GM04504 (cell line): ENCODE measurements around the gene OPCML.

ENCODE experiments used
- DNase-seq: peaks from one replicate; pipeline ENCODE4 v3.0.0-alpha.2; 2012; ENCODE audit warnings: low read depth

Gene OPCML

DNA sequence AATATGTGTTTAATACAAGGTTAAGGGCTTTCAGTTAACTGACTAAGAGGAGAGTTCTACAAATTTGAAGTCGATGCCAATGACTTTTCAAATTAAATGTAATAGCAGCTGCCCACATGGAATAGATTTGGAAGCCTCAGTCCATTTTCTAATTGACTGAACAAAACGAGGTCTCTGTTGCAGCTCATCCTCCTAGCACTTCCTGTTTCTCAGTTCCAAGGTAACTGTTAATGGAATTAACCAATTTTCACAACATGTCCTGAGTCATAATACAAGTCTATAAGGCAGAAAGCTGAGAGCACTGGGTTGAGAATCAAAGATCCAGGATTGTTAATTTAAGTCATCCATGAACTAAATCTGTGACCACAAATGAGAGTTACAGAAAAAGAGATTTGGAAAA is 177.2 kb downstream of the OPCML start:
- no peak for DNase-seq

GRCh38 chr11:133354069-133354468 is 178.2 kb downstream of the OPCML start:
- no peak for DNase-seq

DNA sequence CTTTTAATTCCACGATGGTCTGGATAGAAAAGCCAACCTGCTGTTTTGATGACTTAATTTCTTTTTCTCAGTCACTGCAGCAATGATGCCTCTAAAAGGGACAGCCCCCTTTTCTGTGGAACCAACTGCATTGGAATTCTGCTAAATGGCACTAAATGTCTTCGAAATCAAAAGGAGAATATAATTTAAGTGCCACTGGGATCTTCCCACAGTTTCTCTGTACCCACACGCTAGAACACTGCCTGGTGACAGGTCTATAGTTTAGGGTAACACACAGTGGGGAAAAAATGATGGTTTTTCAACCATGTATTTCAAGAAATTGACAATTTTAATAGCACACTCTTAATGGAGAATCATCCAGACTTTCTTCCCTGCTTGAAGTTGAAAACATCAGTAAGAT is 182.3 kb downstream of the OPCML start:
- no peak for DNase-seq

GRCh38 chr11:133347988-133348387 is 184.3 kb downstream of the OPCML start:
- DNase-seq = no peak

GRCh38 chr11:133346137-133346536 is 186.2 kb downstream of the OPCML start:
- no peak for DNase-seq

DNA sequence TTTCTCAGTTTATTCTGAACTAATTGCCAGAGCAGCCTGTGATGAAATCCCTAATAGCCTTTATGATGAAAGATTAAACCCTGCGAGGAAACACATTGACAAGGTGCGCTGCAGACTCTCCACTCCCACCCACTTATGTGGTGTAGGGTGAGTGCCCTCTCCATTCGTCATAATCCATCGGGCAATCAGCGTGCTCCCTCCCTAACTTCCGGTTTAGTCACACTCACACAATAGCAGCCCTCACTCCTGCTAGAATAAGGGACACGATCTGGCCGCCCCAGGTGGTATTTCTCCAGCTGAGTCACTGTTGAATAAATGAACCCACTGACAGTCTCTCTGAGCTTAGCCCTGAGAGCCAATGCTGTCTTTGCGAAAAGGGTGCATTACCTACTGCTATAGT is 188.3 kb downstream of the OPCML start:
- no peak for DNase-seq

DNA sequence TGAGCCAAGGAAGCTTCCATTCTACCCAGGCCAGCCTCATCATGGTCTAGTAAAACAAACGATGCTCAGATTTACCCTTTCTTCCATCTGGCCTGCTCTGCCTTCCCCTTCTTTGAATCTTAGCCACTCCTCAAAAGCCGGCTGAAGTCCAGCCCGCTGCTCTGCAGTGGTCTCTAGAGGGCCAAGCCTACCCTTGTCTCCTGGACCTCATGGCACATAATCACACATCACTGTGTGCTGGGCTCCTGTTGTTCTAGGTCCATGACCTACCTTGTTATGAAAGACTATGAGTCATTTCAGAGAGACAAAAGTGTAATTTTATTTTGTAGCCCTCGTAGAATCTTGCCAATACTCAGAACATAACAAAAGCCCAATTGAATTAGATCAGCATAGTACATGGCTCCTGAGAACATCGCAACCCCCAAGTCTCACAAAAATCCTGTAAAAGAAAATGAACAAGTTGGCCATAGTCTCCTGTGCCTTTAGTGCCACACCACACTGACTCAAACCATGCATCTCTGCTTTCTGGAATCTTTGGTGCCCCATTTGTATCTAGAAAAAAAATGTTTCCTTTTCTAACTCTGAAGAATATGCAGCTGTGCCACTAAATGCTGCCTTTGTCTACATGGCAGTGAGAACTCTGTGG is 192.7 kb downstream of the OPCML start:
- DNase-seq = no peak

DNA sequence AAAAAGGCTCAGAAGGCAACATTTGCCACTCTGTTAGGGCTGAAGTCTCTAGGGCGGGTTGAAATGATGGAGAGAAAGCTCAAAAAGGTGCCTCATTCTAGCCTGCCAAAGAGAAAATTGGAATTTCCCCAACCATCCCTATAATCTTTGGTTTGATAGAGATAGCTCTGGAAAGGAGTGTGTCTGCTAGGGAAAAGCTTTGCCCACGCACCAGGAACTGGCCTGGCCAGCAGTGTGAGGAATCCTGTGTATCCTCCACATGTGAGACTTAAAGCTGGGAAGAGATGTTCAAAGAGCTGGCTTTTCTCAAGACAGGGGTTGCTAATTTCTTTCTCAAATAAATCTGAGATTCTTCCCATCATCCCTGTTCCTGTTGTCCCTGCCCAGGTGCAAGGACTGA is 193.7 kb downstream of the OPCML start:
- DNase-seq = no peak

DNA sequence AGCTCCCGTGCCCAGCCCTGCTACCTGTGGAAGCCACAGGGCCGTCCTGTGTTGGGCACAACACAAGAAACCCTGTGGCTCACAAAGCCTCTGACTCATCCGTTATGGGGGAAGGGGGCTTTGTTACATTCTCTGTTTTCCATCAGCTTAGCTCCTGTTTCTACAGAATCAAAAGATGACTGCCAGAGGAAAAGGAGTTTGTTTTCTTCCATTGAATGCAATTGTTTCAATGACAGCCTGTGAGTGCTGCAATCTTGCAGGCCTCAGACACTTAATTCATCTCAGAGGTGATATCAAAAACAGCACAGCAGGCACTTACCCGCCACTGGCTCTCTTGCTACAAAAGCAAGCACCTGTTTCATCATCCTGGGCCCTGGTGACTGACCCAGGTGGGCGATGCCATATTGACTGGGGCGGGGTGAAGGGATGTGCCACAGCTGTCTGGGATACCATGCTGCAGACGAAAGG is 194.3 kb downstream of the OPCML start:
- DNase-seq = no peak

DNA sequence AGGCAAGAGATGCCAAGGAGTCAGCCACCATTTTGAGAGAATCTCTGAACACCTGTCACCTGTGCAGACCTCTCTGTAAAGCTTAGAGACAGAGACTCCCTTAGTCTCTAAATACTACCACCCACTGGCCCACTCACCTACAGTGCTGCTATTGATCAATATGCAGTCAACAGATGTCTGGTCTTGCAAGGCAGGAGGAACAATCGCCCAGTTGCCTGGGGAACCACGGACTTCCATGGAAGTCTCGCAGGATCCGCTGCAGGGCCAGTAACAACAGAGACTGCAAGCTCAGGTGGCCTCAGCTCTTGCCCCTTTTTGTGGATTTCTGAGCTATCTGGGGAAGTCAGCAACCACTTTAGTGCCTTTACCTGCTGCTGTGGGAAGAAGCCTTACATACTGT is 195.1 kb downstream of the OPCML start:
- DNase-seq = no peak

- DNase-seq = no peak
These were observed 201.3 kb downstream of the OPCML start for GRCh38 chr11:133331031-133331430.

GRCh38 chr11:133326849-133327248 is 205.5 kb downstream of the OPCML start:
- DNase-seq = no peak

GRCh38 chr11:133326332-133326731 is 206.0 kb downstream of the OPCML start:
- DNase-seq = no peak

- DNase-seq = no peak
These were observed 206.6 kb downstream of the OPCML start for GRCh38 chr11:133325711-133326110.

- DNase-seq = no peak
These were observed 208.9 kb downstream of the OPCML start for GRCh38 chr11:133323354-133323753.

DNA sequence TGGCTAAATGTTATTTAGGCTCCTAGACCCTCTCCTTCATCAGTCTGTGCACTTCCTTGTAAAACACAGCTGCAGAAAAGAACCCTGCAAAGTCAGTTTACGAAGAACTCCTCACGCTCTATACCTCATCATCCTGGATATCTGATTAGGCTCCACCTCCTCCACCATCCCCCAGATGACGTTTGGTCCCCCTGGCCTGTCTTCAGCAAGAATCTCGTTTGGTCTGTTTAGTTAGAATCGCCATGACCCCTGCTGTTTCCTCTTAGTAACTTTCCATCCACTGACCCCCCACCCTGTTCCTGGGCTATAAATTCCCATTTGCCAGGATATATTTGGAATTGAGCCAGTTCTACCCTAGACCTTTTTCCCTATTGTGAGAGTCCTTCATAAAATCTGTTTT is 214.1 kb downstream of the OPCML start:
- no peak for DNase-seq

DNA sequence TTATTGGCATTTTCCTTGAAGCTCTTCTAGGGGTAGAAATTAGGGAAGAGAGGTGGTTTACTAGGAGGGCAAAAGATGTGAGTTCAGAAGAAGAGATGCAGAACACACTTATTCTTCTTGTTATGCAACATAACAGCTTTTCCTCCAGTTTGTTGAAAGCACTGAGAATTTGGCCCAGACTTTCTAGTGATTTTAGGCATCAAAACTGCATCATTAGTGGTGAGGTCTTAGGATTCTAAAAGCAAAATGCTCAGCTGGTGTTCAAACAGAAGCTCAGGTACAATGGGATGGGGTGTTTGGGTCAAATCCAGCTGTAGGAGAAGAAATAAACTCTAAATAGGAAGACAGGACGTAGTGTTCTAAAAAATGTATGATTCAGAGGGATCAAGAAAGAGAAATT is 221.1 kb downstream of the OPCML start:
- no peak for DNase-seq

DNA sequence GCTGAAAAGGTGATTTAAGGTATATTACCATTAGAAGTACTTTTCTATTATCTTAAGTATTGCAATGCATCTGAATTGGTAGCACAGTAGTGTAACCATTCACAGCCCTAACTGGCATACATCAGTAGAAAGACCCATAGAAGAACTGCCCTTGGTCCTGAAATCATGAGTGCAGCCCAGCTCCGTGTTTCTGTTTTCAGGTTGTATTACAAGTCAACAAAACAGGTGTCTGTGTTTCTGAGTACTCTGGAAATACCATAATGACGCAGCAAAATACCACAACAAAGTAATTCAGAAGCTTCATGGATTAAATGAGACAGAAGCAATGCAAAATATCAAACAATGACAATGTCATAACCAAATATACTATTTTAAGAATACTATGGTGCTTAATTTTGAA is 226.3 kb downstream of the OPCML start:
- DNase-seq = no peak

DNA sequence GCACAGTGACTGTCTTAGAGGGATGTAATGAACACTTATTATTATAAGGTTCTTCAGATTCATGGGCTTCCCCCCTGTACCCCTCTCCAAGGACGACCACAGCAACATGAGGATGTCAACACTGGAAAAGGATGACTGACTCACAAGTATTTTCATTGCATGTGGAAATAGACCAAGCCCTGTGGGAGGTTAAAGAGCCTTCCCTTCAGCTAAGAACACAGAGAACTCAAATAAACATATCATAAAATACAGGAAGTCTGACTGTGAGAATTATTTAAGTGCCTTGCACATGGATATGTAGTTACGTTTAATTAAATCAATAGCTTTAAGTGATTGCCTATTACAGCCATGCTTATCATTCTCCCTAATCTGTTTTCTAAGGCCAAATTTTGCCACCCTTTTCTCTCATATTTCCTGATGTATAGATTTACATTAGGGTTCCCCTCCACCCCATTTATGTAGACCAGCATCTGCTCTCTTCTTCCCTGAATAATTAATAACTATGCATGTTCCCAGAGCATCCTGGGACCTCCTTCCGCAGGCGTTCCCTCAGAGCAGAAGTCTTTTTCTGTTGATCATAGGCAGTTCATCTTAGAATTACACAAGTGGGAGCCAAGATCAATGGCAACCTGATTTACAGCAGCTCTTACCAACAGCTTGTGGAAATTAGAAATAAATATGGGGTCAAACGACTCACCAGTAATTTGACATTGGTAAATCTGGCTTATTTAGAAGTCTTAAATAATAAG is 226.9 kb downstream of the OPCML start:
- no peak for DNase-seq

DNA sequence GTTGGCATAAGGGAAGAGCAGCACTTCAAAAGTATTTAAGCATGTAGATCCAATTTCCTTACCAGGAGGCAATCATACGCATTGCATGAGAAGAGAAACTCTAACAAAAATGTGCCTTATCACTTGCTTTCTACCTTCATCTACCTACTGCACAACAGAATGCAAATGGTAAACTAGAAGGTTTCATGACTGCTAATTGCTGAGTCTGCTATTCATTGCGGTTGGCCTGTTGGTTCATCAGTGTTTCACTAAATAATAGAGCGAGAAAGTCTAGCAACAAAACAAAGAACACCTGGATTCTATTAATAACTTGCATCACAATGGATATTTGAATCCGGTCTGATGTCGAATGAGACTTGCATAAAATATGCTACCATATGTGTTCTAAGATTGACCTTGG is 229.0 kb downstream of the OPCML start:
- DNase-seq = no peak

GRCh38 chr11:133302056-133302455 is 230.2 kb downstream of the OPCML start:
- no peak for DNase-seq

DNA sequence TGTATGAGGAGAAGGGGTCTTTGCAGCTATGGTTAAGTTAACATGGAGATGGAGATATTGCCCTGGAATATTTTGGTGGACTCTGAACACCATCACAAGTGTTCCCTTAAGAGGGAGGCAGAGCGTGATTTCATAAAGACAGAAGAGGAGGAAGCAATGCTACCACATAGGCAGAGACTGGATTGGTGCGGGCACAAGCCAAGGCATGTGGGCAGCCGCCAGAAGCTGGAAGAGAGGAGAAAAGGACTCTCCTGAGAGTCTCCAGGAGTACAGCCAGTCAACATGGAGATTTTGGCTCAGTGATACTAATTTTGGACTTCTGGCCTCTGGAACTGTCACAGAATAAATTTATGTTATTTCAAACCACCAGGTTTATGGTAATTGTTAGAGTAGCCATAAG is 231.6 kb downstream of the OPCML start:
- no peak for DNase-seq

DNA sequence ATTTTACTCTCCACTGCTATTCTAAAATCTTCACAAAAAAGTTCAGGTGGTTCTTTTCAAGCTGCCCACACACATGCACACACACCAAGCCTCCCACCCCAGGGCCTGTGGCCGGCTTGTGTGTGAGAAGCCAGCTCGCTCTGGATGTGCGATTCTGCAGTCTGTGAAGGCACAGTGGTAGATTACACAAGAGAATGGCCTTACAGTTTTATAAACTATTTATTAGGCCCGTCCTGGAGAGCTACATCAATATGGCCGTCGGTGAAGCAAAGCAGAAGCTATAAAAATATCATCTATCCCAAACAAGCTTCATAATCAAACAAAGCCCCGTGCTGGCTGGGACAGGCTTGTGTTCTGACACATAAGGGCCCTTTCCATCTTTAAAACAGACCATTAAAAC is 240.5 kb downstream of the OPCML start:
- no peak for DNase-seq

DNA sequence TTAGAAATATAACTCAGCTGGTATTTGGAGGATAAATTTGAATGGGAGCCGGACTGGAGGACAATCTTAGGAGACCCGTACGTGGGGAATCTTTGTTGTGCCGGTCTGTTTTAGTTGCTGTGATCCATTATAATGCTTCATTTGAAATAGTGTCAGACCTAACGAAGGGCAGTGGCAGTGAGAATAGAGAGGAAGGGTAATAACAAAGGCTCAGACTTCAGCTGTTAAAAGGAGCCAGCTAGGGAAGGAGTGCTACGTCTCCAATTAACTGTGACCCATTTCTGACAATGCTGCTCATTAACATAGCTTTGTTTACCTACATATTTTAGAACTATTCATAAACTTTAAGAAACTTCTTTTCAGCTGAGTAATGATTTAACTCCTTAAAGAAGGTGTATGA is 246.9 kb downstream of the OPCML start:
- DNase-seq = no peak
